Right ventricle myocardium inferior (tissue), 1 donor: ENCODE results near the gene KRABD2.
"Not testable (repeated sequence)": the region's sequence is repeated elsewhere in the genome, so short reads cannot be mapped to it uniquely, and the experiment has no call there.

Experiments used
- ATAC-seq: fragments of 200-7000 bp; cut with Tn5 transposase; one replicate; pipeline ENCODE4 v1.9.1; 2020; ENCODE audit warnings: mild to moderate bottlenecking, moderate library complexity
- DNase-seq: peaks from one replicate; pipeline ENCODE4 v3.0.0; 2021; ENCODE audit errors: missing footprints
- intact Hi-C: fragments of 100-400 bp; cut with DNase I; formaldehyde crosslinking; loops from one replicate; pipeline ENCODE4 v1.11.0; 2022
- donor health status: DM: no; HTN: yes; CAD: no; lungs with severe emphysema.

KRABD2 gene

GRCh38 chr17:8394497-8394896 is 18.0 kb upstream of the KRABD2 start:
- intact Hi-C loops, ATAC-seq, DNase-seq: not testable (repeated sequence)

GRCh38 chr17:8393470-8394231 is 17.1 kb upstream of the KRABD2 start:
- ATAC-seq (no peak), DNase-seq (no peak)
- intact Hi-C loops = no loop called here

- intact Hi-C loops = no loop called here
- ATAC-seq (no peak), DNase-seq (no peak)
Observed at GRCh38 chr17:8392674-8393469, 16.4 kb upstream of the KRABD2 start.

- ATAC-seq (no peak), DNase-seq (no peak)
- intact Hi-C loops = no loop called here
Observed at GRCh38 chr17:8392274-8392673, 15.8 kb upstream of the KRABD2 start.

- intact Hi-C loops = no loop called here
- ATAC-seq (no peak), DNase-seq (no peak)
Observed at GRCh38 chr17:8391711-8392110, 15.2 kb upstream of the KRABD2 start.

DNA sequence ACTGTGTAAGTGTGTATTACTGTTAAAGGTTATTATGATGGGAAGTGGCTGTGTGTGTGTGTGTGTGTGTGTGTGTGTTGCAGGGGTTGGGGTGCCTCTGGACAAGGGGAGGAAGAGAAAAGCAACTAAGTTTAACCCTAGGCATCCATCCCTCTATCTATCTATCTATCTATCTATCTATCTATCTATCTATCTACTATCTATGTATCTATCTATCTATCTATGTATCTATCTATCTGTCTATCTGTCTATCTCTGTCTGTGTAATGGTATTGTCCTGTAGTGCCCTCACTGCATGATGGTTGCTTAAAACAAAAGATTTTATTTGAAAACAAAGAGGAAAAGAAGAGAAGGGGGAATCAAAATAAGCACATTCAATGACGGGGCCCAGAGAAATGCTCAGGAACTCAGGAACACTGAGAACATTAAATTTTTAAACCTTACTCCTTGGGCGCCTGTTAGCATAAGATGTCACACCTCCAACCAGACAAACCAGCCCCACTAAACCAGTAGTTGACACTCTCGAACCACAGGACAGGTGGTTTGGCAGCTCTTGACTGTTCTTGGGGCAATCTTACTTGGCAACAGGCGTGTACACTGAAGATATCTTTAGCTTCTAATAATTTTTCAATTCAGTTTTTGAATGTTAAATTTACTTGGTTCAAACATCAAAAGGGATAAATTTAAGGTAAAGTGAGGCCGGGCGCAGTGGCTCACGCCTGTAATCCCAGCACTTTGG is 11.6 kb upstream of the KRABD2 start:
- intact Hi-C loops = no loop called here
- ATAC-seq (no peak), DNase-seq (no peak)

- DNase-seq (no peak), ATAC-seq (no peak)
- intact Hi-C loops = no loop called here
Observed at GRCh38 chr17:8386841-8387240, 10.3 kb upstream of the KRABD2 start.

DNA sequence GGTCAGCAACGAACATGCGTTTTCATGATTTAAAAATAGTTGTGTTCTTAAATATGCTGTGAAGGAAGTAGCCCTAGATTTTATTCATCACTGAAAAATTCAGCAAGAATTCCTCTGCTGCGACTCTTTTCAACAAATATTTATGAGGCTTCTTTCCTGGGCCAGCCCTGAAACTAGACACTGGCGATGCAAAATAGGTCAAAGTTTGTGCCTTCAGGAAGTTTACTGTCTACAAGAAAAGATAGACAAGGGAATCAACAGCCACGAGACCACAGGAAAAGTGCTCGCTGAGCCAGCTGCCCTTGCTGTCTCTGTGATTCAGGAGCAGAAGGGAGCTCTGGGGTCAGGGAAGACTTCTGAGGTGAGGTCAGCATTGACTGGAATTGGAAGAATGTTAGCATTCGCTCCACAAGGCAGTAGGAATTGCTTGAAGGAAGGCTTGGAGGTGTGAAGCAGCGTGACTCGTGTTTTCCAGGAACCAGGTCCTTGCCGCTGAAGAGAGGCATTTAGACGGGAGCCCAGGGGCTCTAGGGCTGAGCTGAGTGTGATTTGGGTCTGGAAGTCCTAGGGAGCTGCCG is 8.4 kb upstream of the KRABD2 start:
- ATAC-seq (no peak), DNase-seq (no peak)
- intact Hi-C loops = no loop called here

GRCh38 chr17:8383143-8383822 is 6.8 kb upstream of the KRABD2 start, which contains the start of gene RPL26:
RPL26 (minus strand) TSS chr17:8383193; CDS start chr17:8382310, 883 bp downstream.
- peak; percentile 93 for ATAC-seq
- peak; percentile 96 for DNase-seq
- intact Hi-C loops = loop anchor here (2.0 kb wide), 1 partner anchor 52 kb away; the partner anchor contains the start of gene NDEL1

GRCh38 chr17:8382880-8383142 is 6.3 kb upstream of the KRABD2 start:
- intact Hi-C loops = loop anchor here (2.0 kb wide), 1 partner anchor 52 kb away; the partner anchor contains the start of gene NDEL1
- ATAC-seq (peak; percentile 9), DNase-seq (no peak)

DNA sequence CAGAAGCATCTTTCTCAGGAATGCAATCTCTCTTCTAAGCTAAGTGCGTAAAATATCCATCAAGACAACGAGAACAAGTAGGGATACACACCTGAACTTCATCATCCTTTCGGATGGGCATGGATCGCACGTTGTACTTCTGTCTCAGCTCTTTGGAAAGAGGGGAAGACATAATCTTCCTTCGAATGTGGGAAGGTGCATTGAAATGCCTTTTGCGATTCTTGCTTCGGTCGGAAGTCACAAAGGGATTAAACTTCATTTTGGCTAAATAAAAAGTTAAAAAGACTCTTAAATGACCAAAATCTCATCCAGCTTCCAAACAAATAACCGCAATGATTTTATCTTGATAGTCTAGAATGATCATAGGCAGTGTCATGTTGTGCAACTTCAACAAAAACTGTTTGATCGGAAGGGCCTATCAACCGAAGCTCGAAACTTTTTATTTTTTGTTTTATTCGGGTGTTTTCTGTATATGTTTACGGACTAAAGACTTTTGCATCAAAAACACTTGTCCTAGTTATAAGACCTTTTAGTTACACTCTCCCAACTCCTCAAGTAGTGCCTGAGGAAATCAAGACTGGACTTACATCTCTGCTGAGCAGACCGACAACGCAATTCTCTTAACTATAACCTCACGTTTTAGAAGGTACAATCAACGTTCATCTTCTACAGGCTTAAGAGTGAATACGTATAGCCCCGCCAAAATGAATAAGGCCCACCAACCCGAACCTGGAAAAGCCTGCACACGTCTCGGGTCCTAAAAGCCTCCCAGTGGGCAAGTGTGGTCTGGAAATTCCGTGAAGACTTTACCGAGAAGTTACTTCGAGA is 5.8 kb upstream of the KRABD2 start:
- intact Hi-C loops = loop anchor here (2.0 kb wide), 1 partner anchor 53 kb away; the partner anchor contains the start of gene NDEL1
- no peak for ATAC-seq
- no peak for DNase-seq

DNA sequence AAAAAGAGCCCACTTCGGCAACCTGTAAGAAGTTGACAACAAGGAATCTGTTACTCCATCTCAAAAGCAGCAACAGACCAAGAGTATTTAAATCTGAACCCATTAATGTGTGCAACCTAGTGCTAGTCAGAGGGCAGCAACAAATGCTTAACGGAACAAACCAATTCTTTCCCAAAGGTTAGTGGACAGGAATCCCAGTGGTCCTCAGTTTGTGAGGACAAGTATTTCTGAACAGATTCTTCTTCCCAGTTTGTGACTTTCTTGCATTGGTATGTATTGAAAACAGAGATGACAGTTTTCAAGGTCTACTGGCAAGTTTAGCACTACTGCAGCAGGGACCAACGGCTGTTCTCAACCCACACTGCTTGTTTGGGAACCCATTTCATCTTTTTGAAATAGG is 3.5 kb upstream of the KRABD2 start:
- intact Hi-C loops = no loop called here
- ATAC-seq (no peak), DNase-seq (no peak)

DNA sequence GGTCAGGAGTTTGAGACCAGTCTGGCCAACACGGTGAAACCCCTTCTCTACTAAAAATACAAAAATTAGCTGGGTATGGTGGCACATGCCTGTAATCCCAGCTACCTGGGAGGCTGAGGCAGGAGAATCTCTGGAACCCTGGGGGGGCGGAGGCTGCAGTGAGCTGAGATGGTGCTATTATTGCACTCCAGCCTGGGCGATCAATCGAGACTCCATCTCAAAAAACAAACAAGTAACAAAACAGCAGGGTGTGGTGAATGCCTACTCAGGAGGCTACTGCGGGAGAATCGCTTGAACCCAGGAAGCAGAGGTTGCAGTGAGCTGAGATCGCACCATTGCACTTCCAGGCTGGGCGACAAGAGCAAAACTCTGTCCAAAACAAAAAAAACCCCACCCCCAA is 1.6 kb upstream of the KRABD2 start:
- DNase-seq, ATAC-seq: not testable (repeated sequence)
- intact Hi-C loops = loop anchor here (5.0 kb wide), 1 partner anchor 66 kb away; the partner anchor contains the start of gene ARHGEF15

GRCh38 chr17:8377422-8377821 is 918 bp upstream of the KRABD2 start:
- intact Hi-C loops = loop anchor here (5.0 kb wide), 1 partner anchor 65 kb away; the partner anchor contains the start of gene ARHGEF15
- DNase-seq (no peak), ATAC-seq (no peak)

GRCh38 chr17:8375738-8376259 is 705 bp downstream of the KRABD2 start:
- ATAC-seq (peak; percentile 14), DNase-seq (no peak)
- intact Hi-C loops = loop anchor here (5.0 kb wide), 1 partner anchor 63 kb away; the partner anchor contains the start of gene ARHGEF15

GRCh38 chr17:8373856-8374255 is 2.6 kb downstream of the KRABD2 start:
- intact Hi-C loops, DNase-seq, ATAC-seq: not testable (repeated sequence)

GRCh38 chr17:8372422-8372821 is 4.1 kb downstream of the KRABD2 start:
- intact Hi-C loops = no loop called here
- DNase-seq = no peak
- ATAC-seq = no peak
